A549 (cell line): ENCODE data around the gene ENO4. TPM values are rescaled to one million over a fixed set of nuclear protein-coding genes. Genes with fewer than 3 reads are reported as not detected.

Source experiments
- ATAC-seq, 2 experiments: fragments of 200-7000 bp in 1 of 2; fragments of >200 bp in 1 of 2; cut with Nextera tagmentation in 1 of 2; cut with Tn5 transposase in 1 of 2; 3 replicates each; pipeline versions ENCODE4 v1.8.0 to v1.9.1; 2018 to 2020; ENCODE audit warnings: mild to moderate bottlenecking in 1 of 2, moderate library complexity in 1 of 2
- CTCF ChIA-PET: fragments of 300-600 bp; sonication (Branson Sonifier 250); formaldehyde crosslinking; extraction: SDS; loops from one replicate; lab custom pipeline; 2021; ENCODE audit warnings: antibody characterized with exemption, inconsistent platforms; lab: Yijun Ruan, JAX
- POLR2A ChIA-PET: fragments of 350-600 bp; formaldehyde crosslinking; extraction: SDS; loops from one replicate; lab custom pipeline; 2021; ENCODE audit warnings: antibody characterized with exemption, inconsistent platforms; lab: Yijun Ruan, JAX
- DNase-seq, 2 experiments: peaks; one replicate each; pipeline versions ENCODE4 v3.0.0 to v3.0.0-alpha.2; 2011 to 2016; ENCODE audit warnings: low read depth in 1 of 2, low spot score in 1 of 2
- FAIRE-seq: peaks from 2 replicates; lab custom pipeline; 2011; peaks lifted over from hg19 to GRCh38; lab: Jason Lieb, UNC
- H3K27ac ChIP-seq, 2 experiments: fragments of >200 bp; sonication (Bioruptor Twin); formaldehyde crosslinking; 3 replicates each; pipeline ENCODE4 v1.5.1; 2016 to 2017
- H3K4me1 ChIP-seq: fragments of >200 bp; sonication (Bioruptor Twin); formaldehyde crosslinking; 3 replicates; pipeline ENCODE4 v1.6.1; 2016
- H3K4me2 ChIP-seq: fragments of >200 bp; sonication (Bioruptor Twin); formaldehyde crosslinking; 3 replicates; pipeline ENCODE4 v1.6.1; 2016
- H3K4me3 ChIP-seq: fragments of >200 bp; sonication (Bioruptor Twin); formaldehyde crosslinking; 3 replicates; pipeline ENCODE4 v1.5.1; 2016
- H3K9me3 ChIP-seq: fragments of >200 bp; sonication (Bioruptor Twin); formaldehyde crosslinking; 3 replicates; pipeline ENCODE4 v1.6.1; 2016
- ATOH8 ChIP-seq: fragments of 250-450 bp; sonication (Bioruptor Pico); IDR thresholded peaks from 2 replicates; pipeline ENCODE4 v1.5.0; 2020; ENCODE audit warnings: low read depth, mild to moderate bottlenecking, moderate library complexity
- CBX8 ChIP-seq: fragments of 200-600 bp; sonication (generic); IDR thresholded peaks from 2 replicates; pipeline ENCODE4 v1.6.1; 2016
- CEBPB ChIP-seq, 2 experiments: fragments of >200 bp in 1 of 2; sonication (Bioruptor Twin) in 1 of 2; formaldehyde crosslinking in 1 of 2; IDR thresholded peaks; 2 replicates each; pipeline ENCODE4 v1.6.1; 2012 to 2016
- CHD2 ChIP-seq: fragments of 150-350 bp; IDR thresholded peaks from 2 replicates; pipeline ENCODE4 v1.6.1; 2014; ENCODE audit warnings: low read length; ENCODE audit not compliant: partially characterized antibody
- CHD4 ChIP-seq: fragments of 200-600 bp; sonication (generic); IDR thresholded peaks from 2 replicates; pipeline ENCODE4 v1.6.1; 2016; ENCODE audit warnings: antibody characterized with exemption, mild to moderate bottlenecking, borderline replicate concordance
- EHF ChIP-seq: fragments of 250-450 bp; sonication (Bioruptor Pico); IDR thresholded peaks from 2 replicates; pipeline ENCODE4 v1.5.0; 2020; ENCODE audit warnings: mild to moderate bottlenecking
- ELK1 ChIP-seq: fragments of 150-350 bp; IDR thresholded peaks from 2 replicates; pipeline ENCODE4 v1.6.1; 2014; ENCODE audit warnings: low read depth, mild to moderate bottlenecking, low read length
- FOSL2 ChIP-seq, 2 experiments: fragments of 450-650 bp in 1 of 2; fragments of >200 bp in 1 of 2; sonication (Bioruptor Twin) in 1 of 2; formaldehyde crosslinking; IDR thresholded peaks; 2 replicates each; pipeline versions ENCODE4 v1.5.0 to v1.6.1; 2016 to 2020; ENCODE audit warnings: mild to moderate bottlenecking in 1 of 2, moderate library complexity in 1 of 2
- GATA3 ChIP-seq: IDR thresholded peaks from 2 replicates; pipeline ENCODE4 v1.6.1; 2012; ENCODE audit warnings: borderline replicate concordance
- HEYL ChIP-seq: fragments of 250-450 bp; sonication (Bioruptor Pico); IDR thresholded peaks from 2 replicates; pipeline ENCODE4 v1.8.0; 2021; ENCODE audit warnings: mild to moderate bottlenecking, moderate library complexity
- HOXA7 ChIP-seq: fragments of 250-450 bp; sonication (Bioruptor Pico); IDR thresholded peaks from 2 replicates; pipeline ENCODE4 v1.5.0; 2020; ENCODE audit warnings: mild to moderate bottlenecking, moderate library complexity
- HOXB13 ChIP-seq: fragments of 250-450 bp; sonication (Bioruptor Pico); IDR thresholded peaks from 2 replicates; pipeline ENCODE4 v1.5.0; 2020; ENCODE audit warnings: low read depth, mild to moderate bottlenecking, moderate library complexity
- JUNB ChIP-seq: fragments of >200 bp; sonication (Bioruptor Twin); formaldehyde crosslinking; IDR thresholded peaks from 2 replicates; pipeline ENCODE4 v1.6.1; 2016
- KDM1A ChIP-seq: fragments of 200-600 bp; sonication (generic); IDR thresholded peaks from 2 replicates; pipeline ENCODE4 v1.6.1; 2016; ENCODE audit warnings: low read depth, mild to moderate bottlenecking
- MAX ChIP-seq: IDR thresholded peaks from 2 replicates; pipeline ENCODE4 v1.6.1; 2012
- MYC ChIP-seq: IDR thresholded peaks from 2 replicates; pipeline ENCODE4 v1.6.1; 2012; ENCODE audit warnings: mild to moderate bottlenecking, inconsistent platforms, low read length, improper control_type of control experiment, borderline replicate concordance
- PHF8 ChIP-seq: fragments of 200-600 bp; sonication (generic); IDR thresholded peaks from 2 replicates; pipeline ENCODE4 v1.6.1; 2016; ENCODE audit warnings: low read depth, mild to moderate bottlenecking, antibody characterized with exemption, moderate library complexity, borderline replicate concordance
- RARB ChIP-seq: fragments of 250-450 bp; sonication (Bioruptor Pico); IDR thresholded peaks from 2 replicates; pipeline ENCODE4 v1.8.0; 2021; ENCODE audit warnings: mild to moderate bottlenecking, moderate library complexity
- RCOR1 ChIP-seq: fragments of 150-350 bp; IDR thresholded peaks from 2 replicates; pipeline ENCODE4 v1.6.1; 2014; ENCODE audit warnings: antibody characterized with exemption, low read length, low read depth
- REST ChIP-seq: fragments of 200-600 bp; sonication (generic); IDR thresholded peaks from 2 replicates; pipeline ENCODE4 v1.6.1; 2016; ENCODE audit warnings: antibody characterized with exemption, mild to moderate bottlenecking, moderate library complexity
- RFX5 ChIP-seq: fragments of 450-650 bp; IDR thresholded peaks from 2 replicates; pipeline ENCODE4 v1.7.1; 2014; ENCODE audit warnings: antibody characterized with exemption, mild to moderate bottlenecking, moderate library complexity
- SMC3 ChIP-seq: fragments of >200 bp; sonication (Bioruptor Twin); formaldehyde crosslinking; IDR thresholded peaks from 3 replicates; pipeline ENCODE4 v1.6.1; 2018; ENCODE audit warnings: inconsistent platforms
- TFCP2L1 ChIP-seq: fragments of 250-450 bp; sonication (Bioruptor Pico); IDR thresholded peaks from 2 replicates; pipeline ENCODE4 v1.5.0; 2021; ENCODE audit warnings: mild to moderate bottlenecking
- TP53 ChIP-seq: fragments of 250-450 bp; sonication (Bioruptor Pico); IDR thresholded peaks from 2 replicates; pipeline ENCODE4 v1.5.0; 2021; ENCODE audit warnings: mild to moderate bottlenecking, moderate library complexity
- USF2 ChIP-seq: fragments of 450-650 bp; IDR thresholded peaks from 2 replicates; pipeline ENCODE4 v1.6.1; 2014; ENCODE audit warnings: antibody characterized with exemption
- WGBS: methylation state at CpG from one replicate; pipeline ENCODE4 v1.1.6; 2017; ENCODE audit errors: missing lambda C conversion rate; 5-methylcytosine and 5-hydroxymethylcytosine counted together
- polyA plus RNA-seq, 4 experiments: library from polyadenylated mRNA; depleted of rRNA in 3 of 4; stranded (reverse); fragments of >200 nt; fragmentation: RNase III in 1 of 4; extraction: RNeasy Plus Mini Kit Qiagen cat#74134 plus additional on column Dnase treatment in 1 of 4; gene quantifications; 2 replicates in 3 of 4; 3 replicates in 1 of 4; pipeline ENCODE4 v1.2.3, GENCODE V29; 2011 to 2017
- TF ChIP-seq, protein P1 (sequence below): IDR thresholded peaks from 2 replicates; pipeline ENCODE4 v1.6.1; 2012
- TF ChIP-seq, protein P2 (sequence below): IDR thresholded peaks from 2 replicates; pipeline ENCODE4 v1.6.1; 2012; ENCODE audit warnings: low read depth, borderline replicate concordance
- TF ChIP-seq, protein P3 (sequence below): fragments of >200 bp; sonication (Bioruptor Twin); formaldehyde crosslinking; IDR thresholded peaks from 3 replicates; pipeline ENCODE4 v1.5.1; 2016

ENO4 gene
- polyA plus RNA-seq, 2 of the 4 experiments (the other 2 are of a cell fraction) = 0.39 to 0.47 TPM

DNA sequence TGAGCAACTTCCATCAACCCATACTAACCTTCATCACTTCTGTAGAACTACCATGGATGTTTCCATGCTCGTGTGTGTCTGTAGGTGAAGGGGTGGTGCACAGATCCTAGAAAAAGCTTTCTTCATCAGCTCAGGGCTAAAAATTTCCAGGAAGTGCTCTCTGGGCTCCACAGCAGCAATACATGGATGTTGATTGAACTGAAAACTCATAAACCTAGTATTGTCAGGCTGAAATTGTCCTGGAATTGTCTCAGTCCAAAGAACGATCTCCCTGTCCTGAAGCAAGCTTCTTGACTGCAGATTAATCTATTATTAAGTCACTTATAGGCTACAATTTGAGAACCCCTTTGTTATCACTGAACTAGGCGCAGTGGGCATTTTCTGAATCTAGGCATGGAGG, 39.8 kb downstream of the ENO4 start:
- POLR2A ChIA-PET = interaction anchor here (1.0 to 1.4 kb wide), 4 partner anchors 40 to 277 kb away, joined by 3 to 8 read pairs (median 4); partner anchors contain the start of genes ENO4 and HSPA12A
- WGBS = 54% methylated on average over 3 of the region's 3 CpGs
- no peak for DNase-seq
- Histone ChIP-seq H3K4me1 (peaks cover 22% of the 10 kb centered on the region), H3K4me3 (no peak overlapping the region), H3K27ac (peak overlapping the region in 1 of 2 experiments; percentile 66; a peak in 4 of 6 replicates), H3K4me2 (peak overlapping the region; percentile 63), H3K9me3 (no peaks in the 10 kb centered on the region)
- CTCF ChIA-PET = interaction anchor here (1.0 to 1.1 kb wide), 3 partner anchors 37 to 285 kb away, joined by 3 to 8 read pairs (median 3); no protein-coding TSS in a partner anchor
- TF ChIP-seq, protein P1, sequence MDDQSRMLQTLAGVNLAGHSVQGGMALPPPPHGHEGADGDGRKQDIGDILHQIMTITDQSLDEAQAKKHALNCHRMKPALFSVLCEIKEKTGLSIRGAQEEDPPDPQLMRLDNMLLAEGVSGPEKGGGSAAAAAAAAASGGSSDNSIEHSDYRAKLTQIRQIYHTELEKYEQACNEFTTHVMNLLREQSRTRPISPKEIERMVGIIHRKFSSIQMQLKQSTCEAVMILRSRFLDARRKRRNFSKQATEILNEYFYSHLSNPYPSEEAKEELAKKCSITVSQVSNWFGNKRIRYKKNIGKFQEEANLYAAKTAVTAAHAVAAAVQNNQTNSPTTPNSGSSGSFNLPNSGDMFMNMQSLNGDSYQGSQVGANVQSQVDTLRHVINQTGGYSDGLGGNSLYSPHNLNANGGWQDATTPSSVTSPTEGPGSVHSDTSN = no peak
- no peak for TF ChIP-seq RFX5
- TF ChIP-seq CBX8 = no peak
- TF ChIP-seq TP53 (CRISPR knock-in tag) = no peak
- no peak for TF ChIP-seq CHD2
- TF ChIP-seq USF2 = no peak
- no peak for TF ChIP-seq EHF (CRISPR knock-in tag)
- no peak for TF ChIP-seq PHF8
- TF ChIP-seq RARB (CRISPR knock-in tag) = no peak
- no peak for TF ChIP-seq HOXA7 (CRISPR knock-in tag)
- TF ChIP-seq MAX = no peak
- FAIRE-seq = no peak
- peak; percentile 11 to 41; a peak in 3 of 6 replicates for ATAC-seq

DNA sequence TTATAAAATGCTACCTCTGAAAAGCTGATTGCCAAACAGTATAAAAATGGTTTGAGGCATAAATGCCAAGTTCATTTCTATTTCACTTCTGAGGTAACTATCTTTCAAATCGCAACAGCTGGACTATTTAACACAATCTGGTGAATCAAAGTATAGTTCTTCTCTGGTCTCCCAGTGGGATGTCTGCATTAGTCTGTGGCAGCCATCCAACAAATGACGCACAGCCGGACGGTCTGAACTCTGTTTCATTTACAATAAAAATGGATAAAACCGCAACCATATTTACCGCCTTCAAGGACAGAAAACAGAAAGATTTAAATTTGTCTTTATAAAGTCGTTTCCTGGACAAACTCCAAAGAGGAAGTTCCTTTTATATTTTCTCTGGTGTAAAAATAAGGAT, 41.9 kb downstream of the ENO4 start:
- ChIA-PET CTCF (interaction anchor here (1.5 kb wide), 1 partner anchor 284 kb away, joined by 6 read pairs; no protein-coding TSS in a partner anchor), POLR2A (no interaction called here)
- H3K4me3 ChIP-seq = no peak overlapping the region
- H3K4me2 ChIP-seq = no peak overlapping the region
- no peak for DNase-seq
- ATAC-seq = no peak
- TF ChIP-seq ELK1 = no peak
- TF ChIP-seq, protein P2, sequence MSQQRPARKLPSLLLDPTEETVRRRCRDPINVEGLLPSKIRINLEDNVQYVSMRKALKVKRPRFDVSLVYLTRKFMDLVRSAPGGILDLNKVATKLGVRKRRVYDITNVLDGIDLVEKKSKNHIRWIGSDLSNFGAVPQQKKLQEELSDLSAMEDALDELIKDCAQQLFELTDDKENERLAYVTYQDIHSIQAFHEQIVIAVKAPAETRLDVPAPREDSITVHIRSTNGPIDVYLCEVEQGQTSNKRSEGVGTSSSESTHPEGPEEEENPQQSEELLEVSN = no peak
- no peak for TF ChIP-seq JUNB
- no peak for TF ChIP-seq TFCP2L1
- TF ChIP-seq HEYL (CRISPR knock-in tag) = no peak
- no peak for TF ChIP-seq HOXB13
- TF ChIP-seq SMC3 = no peak
- TF ChIP-seq REST = no peak
- TF ChIP-seq CEBPB (IDR thresholded peaks at IDR 0.05) = no peak
- TF ChIP-seq, protein P3, sequence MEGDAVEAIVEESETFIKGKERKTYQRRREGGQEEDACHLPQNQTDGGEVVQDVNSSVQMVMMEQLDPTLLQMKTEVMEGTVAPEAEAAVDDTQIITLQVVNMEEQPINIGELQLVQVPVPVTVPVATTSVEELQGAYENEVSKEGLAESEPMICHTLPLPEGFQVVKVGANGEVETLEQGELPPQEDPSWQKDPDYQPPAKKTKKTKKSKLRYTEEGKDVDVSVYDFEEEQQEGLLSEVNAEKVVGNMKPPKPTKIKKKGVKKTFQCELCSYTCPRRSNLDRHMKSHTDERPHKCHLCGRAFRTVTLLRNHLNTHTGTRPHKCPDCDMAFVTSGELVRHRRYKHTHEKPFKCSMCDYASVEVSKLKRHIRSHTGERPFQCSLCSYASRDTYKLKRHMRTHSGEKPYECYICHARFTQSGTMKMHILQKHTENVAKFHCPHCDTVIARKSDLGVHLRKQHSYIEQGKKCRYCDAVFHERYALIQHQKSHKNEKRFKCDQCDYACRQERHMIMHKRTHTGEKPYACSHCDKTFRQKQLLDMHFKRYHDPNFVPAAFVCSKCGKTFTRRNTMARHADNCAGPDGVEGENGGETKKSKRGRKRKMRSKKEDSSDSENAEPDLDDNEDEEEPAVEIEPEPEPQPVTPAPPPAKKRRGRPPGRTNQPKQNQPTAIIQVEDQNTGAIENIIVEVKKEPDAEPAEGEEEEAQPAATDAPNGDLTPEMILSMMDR = no peak
- TF ChIP-seq GATA3 = no peak
- TF ChIP-seq CHD4 = no peak
- no peak for TF ChIP-seq RCOR1
- no peak for TF ChIP-seq FOSL2 (IDR thresholded peaks at IDR 0.05)
- no peak for TF ChIP-seq FOSL2 (CRISPR knock-in tag; IDR thresholded peaks at IDR 0.05)
- TF ChIP-seq MYC = no peak
- TF ChIP-seq TP53 (CRISPR knock-in tag) = no peak
- no peak for TF ChIP-seq KDM1A
- TF ChIP-seq ATOH8 (CRISPR knock-in tag) = no peak
- no peak overlapping the region for H3K27ac ChIP-seq
- 83% methylated on average over 7 of the region's 7 CpGs for WGBS
- FAIRE-seq = no peak
- no peaks in the 10 kb centered on the region for H3K9me3 ChIP-seq
- peaks cover 22% of the 10 kb centered on the region for H3K4me1 ChIP-seq
